Effector CD8-positive, alpha-beta T cell (primary cell): Measurements from ENCODE around the gene HORMAD2.

ENCODE experiments used
- DNase-seq: peaks from one replicate; lab custom pipeline; 2025; lab: John Stamatoyannopoulos, UW
- total RNA-seq, 4 experiments: gene quantifications; one replicate each; lab custom pipeline; 2026; lab: John Stamatoyannopoulos, UW

Gene HORMAD2
- 0 reads per million in 4 experiments for total RNA-seq

- no peak for DNase-seq
These were observed at the start of gene HORMAD2 for GRCh38 chr22:30079952-30080533. HORMAD2 (plus strand) TSS chr22:30080464; CDS start chr22:30093953, 13,489 bp downstream.

DNA sequence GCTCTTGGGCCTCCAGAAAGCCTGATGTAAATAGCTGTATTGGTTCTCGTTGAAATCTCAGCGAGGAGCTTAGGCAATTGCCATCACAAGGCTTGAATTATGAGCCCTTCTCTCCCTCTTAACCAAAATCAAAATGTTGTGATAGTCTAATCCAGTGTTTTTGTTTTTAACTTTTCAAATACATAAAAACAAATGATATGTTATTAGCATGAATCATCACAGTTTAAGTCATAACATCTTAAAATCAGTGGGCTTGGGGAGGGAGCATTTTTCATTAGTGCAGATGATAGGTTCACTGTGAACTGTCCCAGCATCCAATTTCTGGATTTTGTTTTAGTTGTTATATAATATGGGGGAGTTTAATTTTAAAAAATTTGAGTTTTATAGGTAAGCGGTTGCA, 48.9 kb upstream of the HORMAD2 start:
- no peak for DNase-seq

- DNase-seq: no peak
These were observed 48.4 kb upstream of the HORMAD2 start for GRCh38 chr22:30031764-30032455.

- no peak for DNase-seq
These were observed 47.1 kb upstream of the HORMAD2 start for GRCh38 chr22:30033137-30033536.

- DNase-seq: no peak
These were observed 46.4 kb upstream of the HORMAD2 start for GRCh38 chr22:30033901-30034300.

GRCh38 chr22:30036656-30037055, 43.6 kb upstream of the HORMAD2 start:
- DNase-seq: no peak

GRCh38 chr22:30038219-30038618, 42.0 kb upstream of the HORMAD2 start:
- DNase-seq: no peak

GRCh38 chr22:30040499-30041260, 39.6 kb upstream of the HORMAD2 start:
- no peak for DNase-seq

- no peak for DNase-seq
These were observed 38.8 kb upstream of the HORMAD2 start for GRCh38 chr22:30041475-30041874.

- DNase-seq: no peak
These were observed 38.4 kb upstream of the HORMAD2 start for GRCh38 chr22:30041881-30042280.

DNA sequence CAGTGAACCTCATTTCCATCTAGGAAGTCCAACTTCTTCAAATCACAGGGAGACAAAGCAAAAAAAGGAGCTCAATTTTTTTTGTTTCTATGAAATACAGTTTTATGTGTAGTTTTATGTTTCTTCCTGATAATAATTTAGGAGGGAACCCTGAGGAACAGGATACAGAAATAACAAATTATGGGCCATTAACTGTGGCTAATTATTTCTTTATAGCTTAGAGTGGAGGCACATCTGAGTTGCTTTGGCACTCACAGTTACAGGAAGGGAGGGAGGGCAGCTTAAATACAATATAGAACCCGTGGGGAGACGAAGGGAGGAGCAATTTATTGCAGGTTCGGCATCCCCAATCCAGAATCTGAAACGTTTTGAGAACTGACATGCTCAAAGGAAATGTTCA, 37.1 kb upstream of the HORMAD2 start:
- no peak for DNase-seq

DNA sequence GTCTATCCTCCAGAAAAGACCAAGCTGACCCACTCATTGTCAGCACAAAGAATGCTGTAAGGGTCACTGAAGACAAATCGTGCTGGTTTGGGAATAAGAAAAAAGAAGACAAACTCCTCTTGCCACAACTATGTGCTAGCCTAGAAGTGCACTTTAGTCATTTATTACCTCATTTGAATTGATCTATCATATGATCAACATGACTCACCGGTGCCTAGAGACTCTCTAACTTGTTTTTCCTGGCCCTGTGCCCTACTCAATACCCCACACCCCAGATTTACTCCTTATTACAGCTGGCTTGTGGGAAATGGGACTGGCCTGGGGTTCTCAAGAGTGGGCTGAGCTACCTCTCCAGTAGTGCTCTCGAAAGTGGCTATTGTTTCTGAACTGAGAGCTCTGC, 35.9 kb upstream of the HORMAD2 start:
- no peak for DNase-seq

DNA sequence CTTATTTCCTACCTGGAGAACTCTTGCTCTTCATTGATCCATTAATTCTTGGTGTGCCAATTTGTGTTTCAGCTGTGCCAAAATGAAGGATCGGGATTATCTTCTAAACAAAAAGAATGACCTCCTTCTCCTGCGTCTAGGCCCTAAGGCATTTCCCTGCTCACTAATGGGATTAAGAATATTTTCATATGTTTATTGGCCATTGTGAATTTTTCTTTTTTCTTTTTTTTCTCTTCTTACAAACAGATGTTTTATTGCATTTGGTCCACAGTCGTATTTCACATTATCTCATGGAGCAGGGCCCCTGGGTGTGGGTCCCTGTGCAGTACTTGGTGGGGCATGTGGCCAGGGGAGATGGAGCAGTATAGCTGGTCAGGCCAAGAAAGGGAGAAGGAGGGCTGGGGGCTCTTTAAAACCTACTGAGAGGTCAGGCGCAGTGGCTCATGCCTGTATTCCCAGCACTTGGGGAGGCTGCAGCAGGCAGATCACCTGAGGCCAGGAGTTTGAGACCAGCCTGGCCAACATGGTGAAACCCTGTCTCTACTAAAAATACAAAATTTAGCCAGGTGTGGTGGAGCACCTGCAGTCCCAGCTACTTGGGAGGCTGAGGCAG, 35.3 kb upstream of the HORMAD2 start:
- no peak for DNase-seq

- no peak for DNase-seq
These were observed 34.8 kb upstream of the HORMAD2 start for GRCh38 chr22:30045494-30045887.

- no peak for DNase-seq
These were observed 34.2 kb upstream of the HORMAD2 start for GRCh38 chr22:30045901-30046715.

DNA sequence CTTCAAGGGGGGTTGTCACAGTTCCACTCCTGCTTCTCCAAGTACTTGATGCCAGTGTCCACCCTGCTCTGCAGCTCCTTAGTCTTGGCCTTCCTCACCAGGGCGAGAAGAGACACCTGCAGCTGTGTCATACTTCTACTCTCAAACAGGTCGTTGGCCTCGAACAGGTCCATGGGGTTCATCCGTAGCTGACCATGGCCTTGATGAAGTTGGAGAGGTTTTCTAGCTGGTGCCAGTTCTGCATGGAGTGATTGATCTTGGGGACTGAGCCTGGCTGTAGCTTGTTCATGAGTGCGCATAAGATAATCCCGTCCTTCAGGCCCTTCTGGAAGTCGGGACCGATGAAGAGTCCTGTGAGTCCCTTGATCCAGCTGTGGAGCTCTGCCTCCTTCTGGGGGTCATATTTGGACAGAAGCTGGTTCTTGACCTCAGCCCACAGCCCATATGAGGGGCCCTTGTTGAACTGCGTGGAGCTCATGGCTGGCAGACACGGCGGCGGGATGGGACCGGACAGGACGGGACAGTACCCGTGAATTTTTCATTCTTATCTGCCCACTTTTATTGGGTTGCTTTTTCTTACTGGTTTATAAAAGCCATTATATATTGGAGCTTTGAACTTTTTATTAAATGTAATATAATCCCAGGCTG, 33.4 kb upstream of the HORMAD2 start:
- DNase-seq: no peak

DNA sequence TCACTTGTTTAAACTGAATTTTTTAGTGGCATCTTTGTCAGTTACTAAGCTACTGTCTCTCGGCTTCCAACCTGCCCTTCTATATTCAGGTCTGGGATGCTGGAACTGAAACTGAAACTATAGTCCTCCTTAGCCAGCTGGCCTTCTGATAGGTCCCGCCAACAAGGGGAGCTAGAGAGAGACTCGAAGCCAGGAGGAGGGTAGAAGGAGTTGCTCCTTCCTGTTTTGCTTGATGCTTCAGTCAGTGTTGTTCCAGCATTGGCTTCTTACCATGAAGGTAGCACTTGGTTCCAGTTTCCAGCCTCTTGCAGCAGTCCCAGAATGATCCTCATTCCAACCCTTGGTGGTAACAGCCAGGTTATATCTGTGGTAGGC, 32.9 kb upstream of the HORMAD2 start:
- DNase-seq: no peak

DNA sequence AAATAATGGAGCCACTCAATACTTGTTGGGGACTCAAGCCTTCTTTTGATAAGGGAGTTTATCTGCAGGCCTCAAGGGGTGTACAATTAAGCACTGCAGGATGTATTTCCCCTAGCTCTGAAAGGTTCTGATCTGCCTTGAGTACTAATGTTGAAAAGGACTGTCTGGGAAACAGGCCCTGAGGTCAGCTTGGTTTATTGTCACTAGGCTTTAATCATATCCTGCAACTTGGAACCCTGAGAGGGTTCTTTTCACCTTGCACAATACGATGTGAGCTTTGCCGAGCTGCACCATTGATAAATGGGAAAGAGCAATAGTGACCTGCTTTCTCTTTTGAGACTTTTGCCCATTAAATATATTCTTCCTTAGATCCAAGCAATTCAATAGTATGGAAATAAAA, 31.6 kb upstream of the HORMAD2 start:
- no peak for DNase-seq

GRCh38 chr22:30054067-30054763, 26.0 kb upstream of the HORMAD2 start:
- no peak for DNase-seq

DNA sequence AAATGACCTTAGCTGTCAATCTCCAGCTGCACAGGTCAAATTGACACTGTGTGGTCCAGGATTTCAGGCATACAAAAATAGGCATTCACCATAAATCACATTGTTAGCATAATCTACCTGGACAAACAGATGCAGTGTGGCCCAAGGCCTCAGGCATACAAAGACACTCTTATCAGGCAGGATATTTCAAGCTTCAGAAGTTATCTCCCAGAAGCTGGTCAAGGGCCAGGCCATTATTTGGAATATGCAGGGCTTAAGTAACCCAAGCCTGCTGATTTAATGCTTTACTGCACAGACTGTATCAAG, 25.5 kb upstream of the HORMAD2 start:
- no peak for DNase-seq

- no peak for DNase-seq
These were observed 24.2 kb upstream of the HORMAD2 start for GRCh38 chr22:30056015-30056414.
